DMS53 (cell line): ENCODE data around the gene AMTN.

ENCODE experiments used
- DNase-seq: peaks from one replicate; lab custom pipeline; 2025; lab: John Stamatoyannopoulos, UW

The AMTN gene

DNA sequence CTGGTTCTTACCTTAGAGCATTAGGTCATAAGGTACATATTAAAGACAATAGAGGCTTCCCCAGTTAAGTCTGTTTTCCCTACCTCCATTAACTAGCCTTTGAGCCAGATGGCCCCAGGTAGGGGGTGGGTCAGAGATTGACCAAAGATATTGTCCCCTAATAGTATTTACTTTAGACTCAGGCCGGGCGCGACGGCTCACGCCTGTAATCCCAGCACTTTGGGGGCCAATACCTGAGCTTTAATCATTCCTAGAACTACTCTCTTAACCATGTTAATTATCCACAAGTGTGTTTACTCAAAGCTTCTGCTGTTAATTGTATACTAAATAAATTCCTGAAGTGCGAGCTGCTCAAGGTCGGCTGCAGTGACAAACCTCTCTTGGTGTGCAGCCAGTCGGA lies 45.7 kb downstream of the AMTN start:
- peak; percentile 92 for DNase-seq

DNA sequence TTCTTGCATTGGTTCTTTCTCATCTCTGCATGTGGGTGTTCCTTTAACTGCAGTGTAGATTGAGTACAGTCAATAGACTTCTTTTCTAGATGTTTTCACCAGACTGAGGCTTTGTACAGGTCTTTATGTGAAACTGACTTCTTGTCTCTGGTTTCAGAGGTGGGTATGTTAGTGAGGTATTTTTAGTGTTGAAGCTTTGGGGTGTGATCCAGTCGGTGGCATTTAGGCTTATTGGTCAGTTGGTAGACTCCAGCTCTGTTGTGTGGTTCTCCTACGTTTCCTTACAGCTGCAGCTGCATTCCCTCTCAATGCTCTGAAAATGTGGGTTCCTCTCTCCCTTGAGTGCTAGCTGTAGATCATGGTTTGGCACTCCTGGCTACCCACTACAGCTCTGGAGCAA lies 52.4 kb downstream of the AMTN start:
- DNase-seq = no peak

DNA sequence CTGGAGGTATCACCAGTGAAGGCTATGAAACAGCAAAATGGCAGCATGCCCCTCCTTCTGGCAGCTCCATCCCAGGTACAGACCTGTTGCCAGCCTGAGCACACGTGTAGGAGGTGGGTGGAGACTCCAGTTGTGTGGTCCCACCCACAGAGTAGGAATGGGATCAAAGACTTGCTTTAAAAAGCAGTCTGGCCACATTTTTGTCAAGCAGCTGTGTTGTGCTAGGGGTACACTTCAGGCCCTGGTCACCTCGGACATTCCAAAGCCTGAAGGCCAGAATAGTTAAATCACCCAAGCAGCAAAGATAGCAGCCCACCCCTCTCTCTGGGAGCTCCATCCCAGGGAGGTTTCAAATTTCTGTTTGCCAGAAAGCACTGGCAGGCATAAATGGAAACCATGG lies 53.4 kb downstream of the AMTN start:
- no peak for DNase-seq

DNA sequence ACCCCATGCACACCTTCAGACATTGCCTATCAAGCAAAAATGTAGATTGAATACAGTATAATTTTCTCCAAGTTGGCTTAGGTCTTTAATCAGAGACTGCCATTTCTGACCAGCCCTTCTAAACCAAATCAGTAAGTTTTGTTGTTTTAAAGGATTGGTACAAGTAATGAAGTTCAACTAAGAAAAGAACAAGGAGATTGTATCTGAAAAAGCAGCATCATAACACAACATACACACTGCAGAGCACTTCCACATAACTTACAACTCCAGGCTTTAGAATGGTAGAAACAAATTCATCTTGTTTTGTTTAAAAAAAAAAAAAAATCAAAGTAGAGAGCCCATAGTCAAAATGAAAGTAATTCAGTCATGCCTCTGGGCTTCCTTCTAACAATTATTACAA lies 57.6 kb downstream of the AMTN start:
- DNase-seq = no peak

DNA sequence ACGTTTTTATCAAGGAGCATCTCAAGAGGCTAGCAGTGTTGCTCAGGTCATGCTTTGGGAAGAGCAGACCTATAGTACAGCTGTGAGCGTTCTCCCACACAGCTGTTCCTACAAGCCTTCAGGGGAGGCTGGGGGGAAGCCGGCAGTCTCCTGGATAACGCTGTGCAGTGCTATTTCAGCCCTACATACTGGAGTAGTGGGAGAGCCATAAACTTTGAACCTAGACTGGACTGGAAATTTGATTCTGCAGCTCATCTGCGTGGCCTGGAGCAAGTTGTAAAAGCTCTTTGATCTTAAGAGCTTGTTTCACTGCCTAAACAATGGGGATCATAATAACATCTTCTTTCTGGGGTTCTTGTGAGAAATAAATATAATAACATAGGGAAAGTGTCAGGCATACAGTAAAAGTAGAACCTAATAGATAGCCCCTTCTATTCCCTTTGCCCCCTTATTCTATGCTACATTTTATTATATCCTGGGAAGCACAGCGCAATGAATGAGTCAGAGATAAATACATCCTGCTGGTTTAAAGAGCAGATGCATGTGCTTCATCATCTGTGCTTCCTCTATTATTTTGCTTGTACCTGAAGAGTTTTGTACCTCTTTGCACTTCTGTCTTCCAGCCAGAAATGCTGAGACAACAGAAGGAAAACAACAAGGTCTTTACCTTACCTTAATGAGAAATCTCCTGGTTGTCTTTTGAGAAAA lies 59.0 kb downstream of the AMTN start:
- peak; percentile 67 for DNase-seq

DNA sequence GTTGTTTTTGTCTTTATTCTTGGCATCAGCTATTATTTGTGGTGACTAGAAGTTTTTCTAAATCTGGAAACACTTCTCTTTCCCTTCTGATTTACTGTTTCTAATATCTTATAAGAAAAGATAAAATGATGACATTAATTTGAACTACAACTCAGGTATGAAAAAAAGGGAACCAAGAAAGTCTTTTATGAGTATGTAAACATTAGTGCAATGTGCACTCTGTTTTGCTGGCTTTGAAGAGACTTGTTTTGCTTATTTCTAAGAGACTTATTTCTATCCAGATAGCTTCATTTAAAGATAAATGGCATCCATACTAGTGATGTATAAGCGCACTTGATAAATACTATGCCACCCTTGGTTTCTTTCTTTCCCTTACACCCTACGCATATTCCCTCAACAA lies 63.6 kb downstream of the AMTN start:
- DNase-seq = no peak
